ENCODE results near the gene CAPN14.
"Not testable (repeated sequence)": the region's sequence is repeated elsewhere in the genome, so short reads cannot be mapped to it uniquely, and the experiment has no call there.

Gene CAPN14

DNA sequence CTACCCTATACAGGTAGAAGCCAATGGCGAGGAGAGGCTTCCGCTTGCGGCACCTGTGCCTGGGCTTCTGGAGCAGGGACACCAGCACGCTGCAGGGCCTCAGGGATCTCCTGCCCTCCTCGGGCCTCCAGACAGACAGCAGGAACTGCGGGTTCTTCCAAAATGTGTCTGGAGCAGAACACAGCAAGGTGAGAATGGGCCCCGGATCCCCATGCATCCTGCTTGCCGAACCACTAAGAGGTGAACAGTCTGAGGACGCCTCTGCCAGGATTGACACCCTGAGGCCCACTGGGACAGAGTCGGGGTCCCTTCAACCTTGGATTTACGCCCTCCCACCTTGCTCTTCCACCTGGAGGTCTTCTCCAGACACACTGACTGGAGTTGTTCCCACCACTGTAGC lies 25.4 kb downstream of the CAPN14 start:
- no peak for DNase-seq

DNA sequence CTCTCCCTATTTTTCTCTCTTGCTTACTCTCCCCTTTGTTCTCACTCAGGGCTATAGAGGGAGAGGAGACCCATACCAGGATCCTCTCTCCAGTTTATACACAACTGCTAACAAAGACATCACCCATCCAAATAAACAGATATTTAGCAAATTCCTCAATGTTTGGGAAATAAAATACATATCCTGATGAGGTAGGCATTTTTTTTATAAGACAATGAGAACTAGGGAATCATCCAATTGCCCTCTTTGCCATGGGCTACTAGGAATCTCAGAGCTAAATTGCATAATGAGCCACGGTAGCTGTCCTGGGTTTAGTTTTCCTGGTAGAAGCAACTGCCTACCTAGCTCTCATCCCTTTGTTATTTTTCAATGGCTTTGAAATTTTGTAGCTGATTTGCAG lies 27.1 kb downstream of the CAPN14 start:
- no peak for DNase-seq

DNA sequence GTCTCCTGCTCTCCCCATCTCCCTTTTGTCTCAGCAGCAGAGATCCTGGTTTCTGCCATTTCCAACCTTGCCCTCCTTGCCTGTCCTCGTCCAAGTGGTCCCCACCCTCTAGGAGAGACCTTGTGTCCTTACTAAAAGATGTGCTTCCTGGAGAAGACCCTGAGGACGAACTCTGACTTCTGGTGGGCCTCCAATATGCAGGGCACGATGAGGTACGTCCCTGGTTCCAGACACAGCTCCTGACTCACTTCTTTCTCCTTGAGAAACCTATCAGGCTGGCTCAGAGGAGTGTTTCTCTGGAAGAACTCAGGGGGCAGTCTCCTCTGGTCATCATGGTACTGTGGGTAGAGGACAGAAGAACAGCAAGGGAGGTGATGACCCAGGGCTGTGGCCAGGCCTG lies 28.2 kb downstream of the CAPN14 start:
- no peak for DNase-seq

DNA sequence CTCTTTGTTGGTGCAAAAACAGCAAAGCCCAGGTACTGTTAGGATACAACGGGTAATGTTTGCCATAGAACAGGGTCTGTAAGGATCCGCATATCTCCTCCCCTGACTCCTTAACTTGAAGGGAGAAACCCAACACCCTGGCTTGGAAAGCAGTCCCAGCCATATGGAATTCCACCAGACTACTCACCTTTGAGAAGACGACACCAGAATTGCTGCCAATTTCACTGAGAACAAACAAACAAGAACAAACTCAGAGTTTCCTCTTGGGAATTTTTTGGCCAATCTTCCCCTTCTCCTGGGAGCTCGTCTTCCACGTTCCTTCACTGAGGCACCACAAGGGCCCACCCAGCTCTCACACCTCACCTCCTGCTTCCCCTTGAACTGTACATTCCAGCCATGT lies 29.2 kb downstream of the CAPN14 start:
- DNase-seq = no peak

DNA sequence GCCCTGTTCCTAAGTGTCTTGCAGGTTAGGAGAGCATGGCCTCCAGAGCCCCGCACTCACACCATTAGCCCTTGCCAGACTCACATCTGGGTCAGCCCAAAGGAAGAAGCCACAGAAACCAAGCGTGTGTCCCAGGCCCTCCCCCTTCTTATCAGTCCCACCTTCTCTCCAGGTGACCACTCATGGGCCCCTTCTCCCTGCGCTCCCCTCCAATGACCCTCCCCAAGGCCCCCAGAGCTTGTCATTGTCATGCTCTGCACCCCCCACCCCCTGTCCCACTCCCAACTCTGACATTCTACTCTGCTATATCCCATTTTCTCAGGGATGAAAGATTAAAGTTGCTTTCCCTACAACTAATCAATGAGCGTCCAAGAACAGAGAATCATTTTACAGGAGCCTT lies 30.1 kb downstream of the CAPN14 start:
- no peak for DNase-seq

DNA sequence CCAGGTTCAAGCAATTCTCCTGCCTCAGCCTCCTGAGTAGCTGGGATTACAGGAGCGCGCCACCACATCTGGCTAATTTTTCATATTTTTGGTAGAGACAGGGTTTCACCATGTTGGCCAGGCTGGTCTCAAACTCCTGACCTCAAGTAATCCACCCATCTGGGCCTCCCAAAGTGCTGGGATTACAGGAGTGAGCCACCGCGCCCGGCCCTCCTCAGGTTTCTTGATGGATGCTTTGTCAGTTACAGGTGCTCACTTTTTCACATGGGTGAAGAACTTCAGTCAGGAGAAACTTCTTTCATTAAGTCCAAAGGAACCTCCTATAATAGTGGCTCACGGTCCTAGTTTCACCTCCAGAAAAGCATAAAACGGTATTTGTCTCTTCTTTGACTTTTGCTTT lies 33.3 kb downstream of the CAPN14 start:
- not testable (repeated sequence) for DNase-seq

DNA sequence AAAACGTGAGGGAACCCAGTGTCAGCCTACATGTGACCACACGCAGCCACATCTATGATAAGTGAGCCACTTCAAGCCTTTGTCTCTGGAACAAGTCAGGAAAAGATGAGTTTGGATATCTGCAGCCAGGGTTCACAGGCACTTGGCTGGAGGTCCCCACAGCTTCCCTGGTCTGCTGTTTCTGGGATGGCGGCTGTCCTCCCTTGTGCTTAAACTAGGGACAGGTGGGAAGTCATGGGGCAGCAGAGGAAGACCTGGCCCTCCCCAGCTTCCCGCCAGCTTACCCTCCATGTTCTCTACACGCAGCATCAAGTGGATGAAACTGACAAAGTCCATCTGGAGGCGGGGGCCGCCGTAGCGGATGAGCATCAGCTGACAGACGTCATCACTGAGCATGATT lies 40.6 kb downstream of the CAPN14 start:
- no peak for DNase-seq

DNA sequence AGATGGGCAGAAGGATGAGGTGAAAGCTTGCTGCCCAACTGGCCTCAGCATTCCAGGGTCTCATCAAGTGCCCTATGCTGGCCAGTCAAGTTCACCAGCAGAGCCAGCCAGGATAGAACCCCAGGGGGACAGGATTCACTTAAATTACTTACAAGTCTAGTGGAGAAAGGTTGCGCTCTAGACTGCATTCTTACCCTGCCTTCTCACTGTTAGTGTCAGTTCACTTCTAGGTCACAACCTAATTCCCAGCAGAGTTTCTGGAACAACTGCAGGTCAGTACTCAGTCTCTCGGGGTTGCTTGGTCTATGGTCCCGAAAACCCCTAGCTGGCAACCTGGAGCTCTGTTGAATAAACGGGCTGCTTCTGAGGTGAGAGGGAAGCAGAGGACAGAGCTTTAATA lies 46.2 kb downstream of the CAPN14 start:
- DNase-seq = no peak

DNA sequence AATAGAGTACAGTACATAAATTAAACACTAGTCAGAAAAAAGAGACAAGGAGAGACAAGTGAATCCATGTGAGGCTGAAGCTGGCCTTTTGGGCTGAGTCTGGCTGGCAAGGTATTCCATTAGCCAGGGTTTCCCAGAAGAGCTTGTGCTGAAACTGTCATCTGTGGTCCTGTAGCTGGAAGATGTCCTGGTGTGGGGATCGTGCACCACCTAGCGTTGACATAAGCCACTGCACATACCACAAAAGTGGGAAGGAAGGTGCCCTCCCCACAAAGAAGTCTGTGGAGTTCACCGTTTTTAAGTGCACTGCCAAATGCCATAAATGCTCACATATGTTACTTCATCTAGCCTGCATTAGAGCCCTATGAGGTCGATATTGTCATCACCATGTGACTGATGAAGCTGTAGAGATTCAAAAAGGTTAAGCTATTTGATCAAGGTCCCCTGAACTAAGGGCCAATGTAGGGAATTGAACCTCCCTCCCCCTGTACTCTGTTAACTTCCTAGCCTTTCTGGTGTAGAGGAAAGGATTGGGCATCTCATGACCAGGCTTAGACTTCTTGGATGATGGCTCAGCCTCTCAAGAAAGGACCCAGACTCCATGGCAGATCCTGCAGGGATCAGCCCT lies 47.1 kb downstream of the CAPN14 start:
- peak; percentile 54 for DNase-seq

DNA sequence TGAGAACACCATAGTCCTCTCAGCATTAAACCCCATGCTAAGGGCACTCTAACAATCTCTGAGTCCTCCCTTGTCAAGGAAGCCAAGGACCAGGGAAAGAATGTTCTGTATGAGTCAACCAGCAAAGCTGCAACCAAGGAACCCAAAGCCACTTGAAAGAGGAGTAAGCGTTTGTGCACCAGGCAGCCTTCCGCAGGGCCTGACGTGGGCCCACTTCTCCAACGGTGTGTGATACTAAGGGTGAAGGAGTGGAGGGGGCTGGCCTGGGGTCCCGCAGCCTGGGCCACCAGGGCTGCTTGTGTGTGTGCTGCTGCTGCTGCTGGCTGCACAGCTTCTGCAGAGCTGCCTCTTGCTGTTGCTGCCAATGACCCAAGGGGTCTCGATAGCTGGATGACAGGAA lies 49.0 kb downstream of the CAPN14 start:
- DNase-seq = no peak

DNA sequence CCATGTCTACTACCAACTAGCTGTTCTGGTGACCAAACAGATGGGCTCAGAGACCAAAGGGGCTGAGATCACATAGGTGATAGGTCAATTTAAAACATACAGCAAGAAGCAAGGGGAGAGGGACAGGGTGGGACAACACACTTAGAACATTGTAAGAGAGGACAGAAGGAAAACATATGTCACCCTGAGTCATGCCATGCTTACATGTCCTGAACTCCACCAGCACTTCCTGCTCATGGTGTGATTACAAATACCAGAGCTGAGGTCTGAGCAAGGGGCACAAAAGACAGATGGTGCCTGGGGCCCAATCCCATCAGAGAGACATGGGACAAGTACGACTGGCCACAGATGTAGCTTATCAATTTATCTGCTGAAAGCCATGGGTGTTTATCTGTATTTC lies 50.4 kb downstream of the CAPN14 start:
- no peak for DNase-seq

DNA sequence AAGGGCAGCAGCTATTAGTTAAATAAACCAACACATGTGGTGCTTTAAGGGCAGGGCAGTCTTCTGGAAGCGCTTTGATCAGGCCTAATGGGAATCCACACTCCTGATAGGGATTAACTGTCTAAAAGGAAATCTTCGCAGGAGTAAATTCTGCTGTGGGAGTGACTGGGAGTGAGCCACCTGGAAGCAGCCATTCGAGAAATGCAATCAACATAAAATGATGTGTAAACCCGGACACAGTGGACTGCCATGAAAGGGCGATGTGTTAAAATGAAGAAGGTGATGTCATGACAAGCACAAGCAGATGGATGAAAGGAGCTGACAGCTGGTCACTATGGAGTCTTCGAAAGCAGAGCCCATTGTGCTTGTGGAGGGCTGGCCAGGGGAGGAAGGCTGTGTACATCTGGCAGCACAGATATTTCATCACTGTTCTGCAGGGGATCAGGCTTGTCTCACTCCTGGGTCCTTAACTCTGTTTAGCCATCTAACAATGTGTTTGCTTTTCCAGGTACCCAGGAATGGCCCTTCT lies 54.2 kb downstream of the CAPN14 start:
- DNase-seq = no peak

DNA sequence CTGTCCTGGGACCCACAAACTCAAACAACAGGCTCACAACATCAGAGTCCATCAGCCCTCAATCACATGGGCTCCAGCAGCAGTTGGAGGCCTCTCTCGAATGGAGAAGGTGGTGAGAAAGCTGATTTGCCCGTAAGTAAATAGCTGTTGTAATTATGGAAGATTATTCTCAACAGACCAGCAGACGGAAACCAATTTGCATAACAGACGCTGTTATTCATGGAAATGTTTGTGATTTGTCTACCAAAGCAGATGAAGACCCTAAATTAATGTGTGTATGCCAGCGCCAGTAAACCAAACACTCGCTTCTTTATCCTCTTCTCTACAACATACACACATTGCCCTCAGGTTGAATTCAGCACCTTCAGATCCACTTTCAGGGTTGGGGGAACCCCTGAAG lies 55.7 kb downstream of the CAPN14 start:
- DNase-seq = no peak

DNA sequence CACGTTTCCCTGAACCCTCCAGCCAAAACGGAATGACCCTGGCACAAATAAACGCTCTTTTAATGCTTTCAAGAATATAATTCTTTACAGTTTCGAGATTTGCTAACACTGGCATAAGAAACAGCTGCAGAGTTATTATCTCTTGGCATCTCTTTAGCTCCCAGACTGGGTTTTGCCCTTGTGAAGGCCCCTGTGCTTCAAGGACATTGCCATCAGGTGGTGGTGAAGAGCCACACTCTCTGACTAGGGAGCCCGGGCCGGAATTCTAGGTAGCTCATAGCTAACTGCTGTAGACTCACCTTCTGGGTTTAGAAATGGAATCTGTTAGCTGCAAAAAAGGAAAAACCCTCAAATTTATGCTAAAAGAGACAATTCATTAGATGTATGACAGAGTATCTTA lies 65.8 kb downstream of the CAPN14 start:
- DNase-seq = no peak

DNA sequence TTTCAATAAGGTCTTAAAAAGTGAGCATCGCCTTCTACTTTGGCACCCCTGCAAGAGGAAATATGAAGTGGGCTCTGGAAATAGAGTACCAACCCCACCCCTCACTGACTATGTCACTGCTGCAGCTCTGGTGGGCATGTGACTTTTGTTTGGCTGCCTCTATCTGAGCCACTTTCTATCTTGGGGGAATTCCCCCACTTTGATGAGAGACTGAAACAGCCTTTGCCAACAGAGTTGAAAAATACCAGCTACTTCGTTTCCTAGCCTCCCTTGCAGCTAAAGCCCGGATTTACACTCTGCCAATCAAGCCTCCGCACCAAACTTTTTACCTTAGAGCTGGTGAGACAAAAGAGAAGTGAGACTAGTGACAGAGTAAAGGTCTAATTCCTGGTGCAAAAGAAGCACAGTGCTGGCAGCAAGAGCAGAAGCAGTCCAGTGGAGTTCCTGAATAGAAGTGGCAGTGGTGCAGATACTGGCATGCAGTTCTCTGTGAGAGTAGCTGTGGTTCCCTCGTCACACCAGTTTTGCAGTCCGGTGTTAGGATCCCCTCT lies 67.1 kb downstream of the CAPN14 start:
- no peak for DNase-seq

DNA sequence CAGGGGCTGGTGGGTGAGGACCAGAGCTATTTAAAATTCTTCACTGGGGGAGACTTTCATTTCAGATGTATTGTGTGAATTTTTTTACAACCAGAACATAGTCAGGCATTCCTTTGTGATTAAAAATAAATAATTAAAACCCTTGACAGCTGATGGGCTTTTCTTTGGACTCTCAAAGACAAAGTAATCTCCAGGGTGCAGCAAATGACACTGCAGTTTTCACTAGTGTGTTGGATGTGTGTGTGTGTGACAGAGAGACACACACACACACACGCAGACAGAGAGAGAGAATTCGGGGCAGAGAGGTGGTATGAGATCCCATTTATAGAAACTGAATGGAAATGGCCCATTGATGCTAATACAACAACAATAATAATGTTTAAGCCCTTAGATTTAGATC lies 68.8 kb downstream of the CAPN14 start:
- no peak for DNase-seq

DNA sequence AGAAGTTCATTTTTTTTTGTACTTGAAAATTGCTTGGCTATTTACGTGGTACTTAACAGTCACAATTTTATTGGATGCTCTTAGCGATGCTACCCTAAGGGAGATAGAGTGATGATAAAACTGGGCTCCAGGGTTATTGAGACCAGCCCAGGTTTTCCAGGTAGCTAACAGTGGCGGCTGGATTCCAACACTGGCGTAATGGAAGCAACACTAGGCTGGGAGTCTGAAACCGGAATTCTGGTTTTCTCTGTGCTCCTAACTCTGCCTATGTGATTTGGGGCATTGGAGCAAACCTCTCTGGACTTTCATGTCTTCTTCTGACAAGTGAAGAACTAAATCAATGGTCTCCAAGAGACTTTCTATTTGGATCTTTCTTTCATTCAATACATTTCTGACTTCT lies 69.7 kb downstream of the CAPN14 start:
- no peak for DNase-seq

DNA sequence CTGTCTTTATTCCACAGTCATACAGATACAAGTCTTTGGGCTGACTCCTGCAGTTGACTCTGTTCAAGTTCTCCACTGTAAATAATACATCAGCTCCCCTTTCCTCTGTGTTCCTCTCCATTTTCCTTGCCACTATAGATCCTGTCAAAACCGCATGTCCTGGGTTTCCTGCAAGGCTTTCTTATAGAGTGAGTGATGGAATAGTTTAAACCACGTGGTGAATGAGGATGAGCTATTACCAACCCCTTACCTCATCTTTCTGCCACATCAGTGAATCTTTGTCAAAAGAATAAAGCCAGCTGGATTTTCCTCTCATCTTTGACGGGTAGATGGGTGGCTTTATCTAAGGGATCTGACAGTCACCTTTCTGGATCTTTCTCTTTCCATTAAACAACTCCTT lies 75.2 kb downstream of the CAPN14 start:
- no peak for DNase-seq

DNA sequence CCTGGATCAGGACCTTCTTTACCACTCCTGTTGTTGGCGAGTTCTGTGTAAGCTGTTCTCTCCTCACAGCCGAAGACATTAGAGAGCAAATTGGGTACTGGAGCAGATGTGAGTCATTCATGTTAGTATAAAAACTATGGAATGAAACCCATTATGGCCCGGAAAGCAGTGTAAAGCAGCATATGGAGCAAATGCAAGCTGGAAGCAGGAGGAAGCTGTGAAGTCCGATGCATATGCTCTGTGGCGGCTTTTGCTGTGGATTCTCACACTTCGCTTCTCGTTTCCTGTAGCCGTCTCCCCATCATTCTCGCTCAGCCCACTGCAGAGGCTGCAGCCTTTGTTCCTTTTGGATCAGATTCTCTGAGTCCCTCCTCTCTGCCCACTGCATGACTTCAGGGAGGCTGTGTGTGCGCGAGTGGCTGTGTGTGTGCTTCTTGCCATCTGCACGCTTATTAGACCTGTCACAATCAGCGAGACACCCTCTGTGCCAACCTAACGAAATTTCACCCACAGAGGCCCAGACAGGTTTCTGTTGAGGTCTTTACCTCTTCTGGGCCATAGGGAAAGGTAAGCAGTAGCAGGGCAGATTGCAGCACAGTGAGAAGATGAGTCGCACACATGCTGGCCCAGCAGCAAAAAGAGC lies 75.8 kb downstream of the CAPN14 start:
- DNase-seq = no peak

DNA sequence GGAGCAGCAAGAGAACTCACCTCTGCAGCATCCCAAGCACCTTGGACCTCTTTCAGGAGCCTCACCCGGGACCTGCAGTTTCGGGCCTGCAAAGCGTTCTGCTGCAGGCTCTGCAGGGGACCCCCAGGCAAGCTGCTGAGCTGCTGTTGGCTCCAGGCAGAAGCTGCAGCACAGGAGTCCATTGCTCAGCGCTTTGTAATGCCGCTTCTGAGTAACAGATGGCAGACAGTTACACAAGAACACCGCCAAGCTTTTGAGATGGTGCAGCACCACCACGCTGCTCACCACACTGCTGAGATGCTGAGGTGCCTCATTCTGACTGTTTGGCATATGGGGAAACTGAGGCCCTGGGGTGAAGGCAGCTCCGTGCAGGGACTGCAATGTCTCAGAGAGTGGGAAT lies 77.2 kb downstream of the CAPN14 start:
- DNase-seq = no peak

DNA sequence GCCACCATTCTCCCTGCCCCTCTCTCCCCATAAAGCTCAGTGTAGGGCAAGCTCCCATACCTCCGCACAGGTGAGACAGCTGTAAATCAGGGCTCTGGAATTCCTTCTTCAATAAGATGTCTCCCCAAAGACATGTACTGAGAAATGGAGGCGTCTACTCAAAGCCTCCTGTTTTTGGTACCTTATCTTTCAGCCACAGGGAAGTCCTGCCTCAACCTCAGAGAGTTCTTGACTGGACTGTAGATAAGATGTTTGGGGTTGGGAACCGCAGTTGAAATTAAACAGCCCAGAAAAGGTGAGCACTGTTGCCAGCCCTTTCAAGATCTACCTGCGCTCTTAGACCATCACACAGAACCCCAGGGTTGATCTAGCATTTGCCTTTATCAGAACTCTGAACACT lies 77.6 kb downstream of the CAPN14 start:
- DNase-seq = no peak

DNA sequence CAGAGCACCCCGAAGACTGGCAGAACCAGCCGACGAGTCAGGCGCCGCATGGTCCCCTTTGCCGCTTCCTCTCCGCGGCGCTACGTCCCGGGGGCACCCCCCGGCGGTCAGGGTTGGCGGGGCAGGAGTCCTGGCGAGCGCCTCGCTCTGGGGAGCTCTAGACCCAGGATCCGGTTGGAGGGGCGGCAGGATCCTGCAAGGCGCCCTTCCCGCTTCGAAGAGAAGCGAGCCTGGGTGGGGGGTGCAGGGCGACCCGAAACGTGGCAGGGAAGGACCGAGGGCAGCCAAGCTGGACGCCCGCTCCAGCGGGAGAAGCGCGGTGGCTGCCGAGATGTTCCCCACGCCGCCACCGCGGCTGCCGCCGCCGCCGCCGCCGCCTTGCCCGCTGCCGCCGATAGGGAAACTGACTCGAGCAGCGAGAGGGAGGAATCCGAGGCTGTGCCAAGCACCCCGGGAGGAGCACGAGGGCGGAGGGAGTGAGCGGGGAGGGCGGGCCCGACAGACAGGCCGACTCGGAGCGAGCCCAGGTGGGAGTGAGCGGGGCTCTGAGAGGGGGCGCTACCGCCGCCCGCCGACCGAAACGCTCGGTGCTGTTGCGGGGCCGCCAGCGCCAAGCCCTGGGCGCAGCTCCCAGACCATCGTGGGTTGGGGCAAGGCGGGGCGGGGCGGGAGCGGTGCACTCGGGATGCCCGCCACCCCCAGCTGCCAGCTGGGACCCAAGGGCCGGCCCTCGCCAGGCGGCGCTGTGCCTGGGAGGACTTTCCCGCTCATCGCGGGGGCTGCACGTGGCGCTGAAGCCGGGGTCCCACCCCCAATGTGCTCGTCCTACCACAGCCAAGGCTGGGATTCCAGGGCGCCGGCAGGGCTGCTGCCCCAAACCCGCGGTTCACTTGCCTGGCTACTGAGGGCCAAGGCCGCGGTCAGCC lies 79.0 kb downstream of the CAPN14 start, which contains the start of gene GALNT14:
Gene GALNT14, minus strand, starts transcription at position 404 of the 926 bp plus-strand sequence. Its CDS starts 354 bp downstream, at position 50.
- DNase-seq = no peak

All from CD4-positive, alpha-beta T cell treated with Interleukin-10 for 1 hour (primary cell).